Measurements from ENCODE around the gene EFNA3.

DNA sequence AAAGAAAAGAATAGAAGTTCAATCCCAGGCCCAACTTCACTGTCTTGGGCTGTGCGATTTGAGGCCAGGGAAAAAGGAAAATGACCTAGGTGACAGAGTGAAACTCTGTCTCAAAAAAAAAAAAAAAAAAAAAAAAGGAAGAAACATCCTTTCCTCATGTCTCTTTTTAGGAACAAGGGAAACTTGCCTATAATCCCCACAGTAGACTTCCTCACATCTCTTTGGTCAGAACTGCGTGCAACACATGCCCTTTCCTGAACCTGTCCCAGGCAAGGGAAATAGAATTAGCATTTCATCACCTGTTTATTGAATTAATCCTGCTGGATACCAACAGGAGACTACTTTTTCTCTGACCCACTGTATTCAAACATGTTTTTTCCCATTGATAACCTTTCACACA is 42.7 kb upstream of the EFNA3 start:
- no peak for TF ChIP-seq GATA2 (IDR thresholded peaks at IDR 0.05; ENCODE audit: low read depth, low read length)
- no peak for TF ChIP-seq GATA3 (IDR thresholded peaks at IDR 0.05; ENCODE audit: low read depth, low read length)
